Measurements from ENCODE around the gene MXI1.

MXI1 gene

DNA sequence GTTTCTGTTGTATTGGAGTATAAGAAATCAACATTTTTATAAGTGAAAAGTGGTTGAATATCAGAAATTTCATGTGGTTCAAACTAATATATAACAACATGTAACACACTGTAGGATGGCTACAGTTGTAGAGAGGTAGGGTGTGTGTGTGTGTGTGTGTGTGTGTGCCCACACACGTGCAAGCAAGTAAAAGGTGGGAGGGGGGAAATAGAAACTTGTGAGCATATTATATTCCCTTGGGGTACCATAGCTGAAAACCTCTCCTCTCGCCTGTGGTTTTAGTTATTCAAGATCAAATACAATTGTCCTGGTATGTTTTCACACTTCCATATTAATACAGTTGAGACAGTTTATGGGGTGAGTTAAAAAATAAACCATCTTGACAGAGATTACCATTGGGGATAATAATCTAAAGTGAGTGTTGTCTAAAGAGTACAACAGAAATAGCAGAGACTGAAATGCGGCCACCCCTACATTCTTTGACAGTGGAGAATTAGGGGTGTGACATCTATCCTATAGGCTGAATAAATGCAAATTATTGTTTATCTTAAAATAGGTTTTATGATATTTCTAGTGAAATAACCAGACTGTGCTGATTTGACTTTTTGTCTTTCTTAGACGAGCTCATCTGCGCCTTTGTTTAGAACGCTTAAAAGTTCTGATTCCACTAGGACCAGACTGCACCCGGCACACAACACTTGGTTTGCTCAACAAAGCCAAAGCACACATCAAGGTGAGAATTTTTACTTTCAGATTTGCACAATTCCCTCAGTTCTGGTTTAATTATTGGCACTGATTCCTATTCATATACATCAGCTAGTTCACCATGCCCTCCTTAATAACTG, 71.4 kb downstream of the MXI1 start:
- no peak for DNase-seq

DNA sequence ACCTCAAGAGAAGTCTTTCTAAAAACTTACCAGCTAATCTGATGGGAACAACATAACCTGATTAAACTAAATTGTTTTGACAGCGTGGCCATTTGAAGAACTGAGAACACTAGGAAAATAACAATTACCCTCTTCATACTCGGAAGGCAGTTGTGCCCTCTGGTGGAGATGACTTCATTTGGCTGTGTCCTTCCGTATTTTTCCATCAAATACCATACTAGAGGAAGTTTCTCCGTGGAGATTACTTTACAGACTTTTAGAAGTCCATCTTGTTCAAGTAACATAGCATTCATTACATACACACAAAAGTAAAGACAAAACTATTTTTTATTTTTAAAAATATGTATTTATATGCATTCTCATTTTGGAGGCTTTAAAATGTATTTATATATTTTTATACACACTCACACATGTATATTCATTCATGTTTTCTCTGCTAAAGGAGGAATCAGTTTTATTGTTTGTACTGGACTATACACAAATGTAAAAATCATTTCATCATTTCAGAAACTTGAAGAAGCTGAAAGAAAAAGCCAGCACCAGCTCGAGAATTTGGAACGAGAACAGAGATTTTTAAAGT, 72.1 kb downstream of the MXI1 start:
- DNase-seq, result peak; percentile 38

DNA sequence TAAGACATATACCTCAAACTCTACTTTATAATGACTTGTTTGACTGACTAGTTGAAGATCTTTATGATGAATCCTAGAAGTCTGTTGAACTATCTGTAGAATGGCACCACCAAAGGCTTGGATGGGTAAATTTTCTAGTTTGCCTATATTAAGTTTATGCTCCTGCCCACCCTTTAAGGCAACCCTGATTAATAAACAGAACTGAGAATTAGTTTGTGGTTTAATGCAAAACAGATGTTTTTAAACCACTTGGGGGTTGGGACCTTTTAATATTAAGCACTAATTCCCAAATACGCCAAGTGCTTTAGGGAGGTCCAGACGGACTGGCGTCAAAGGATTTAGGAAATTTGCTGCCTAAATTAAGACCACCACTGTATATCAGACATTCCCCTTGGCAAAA, 76.9 kb downstream of the MXI1 start:
- DNase-seq, result no peak

DNA sequence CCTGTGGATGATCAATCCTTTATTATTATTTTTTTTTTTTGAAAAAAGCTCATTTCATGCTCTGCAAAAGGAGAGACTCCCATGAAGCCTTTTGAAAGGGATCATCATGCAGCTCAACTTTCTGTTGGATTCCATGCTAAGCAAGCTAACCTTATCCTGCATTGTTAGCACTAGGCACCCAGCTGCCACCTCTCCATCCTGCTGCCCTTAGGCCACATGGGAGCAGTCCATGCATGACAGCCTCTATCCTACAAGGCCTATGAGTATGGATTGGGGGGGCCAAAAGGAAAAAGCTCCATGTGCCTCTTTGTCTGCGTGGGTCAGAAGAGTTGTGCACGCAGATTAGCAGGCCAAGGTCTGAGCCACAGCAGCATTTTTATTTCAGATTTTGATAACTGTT, 78.1 kb downstream of the MXI1 start:
- no peak for DNase-seq

DNA sequence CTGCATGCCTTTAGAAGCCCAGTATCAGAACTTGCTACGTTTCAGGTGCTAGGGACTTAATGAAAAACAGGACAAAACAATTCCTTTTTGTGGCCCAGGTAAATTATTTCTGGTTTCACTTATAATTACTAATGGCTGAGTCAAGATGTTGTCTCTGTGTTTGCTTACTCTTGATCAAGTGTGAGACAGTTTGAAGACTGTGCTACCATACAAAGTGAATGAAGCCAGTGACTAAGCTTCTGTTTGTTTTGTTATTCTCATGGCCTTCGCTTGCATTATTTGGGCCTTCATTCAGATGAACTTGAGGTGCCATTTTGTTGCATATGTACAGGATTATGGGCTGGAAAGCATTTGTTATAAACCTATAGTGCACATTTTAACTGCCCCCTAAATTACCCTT, 79.4 kb downstream of the MXI1 start:
- no peak for DNase-seq

DNA sequence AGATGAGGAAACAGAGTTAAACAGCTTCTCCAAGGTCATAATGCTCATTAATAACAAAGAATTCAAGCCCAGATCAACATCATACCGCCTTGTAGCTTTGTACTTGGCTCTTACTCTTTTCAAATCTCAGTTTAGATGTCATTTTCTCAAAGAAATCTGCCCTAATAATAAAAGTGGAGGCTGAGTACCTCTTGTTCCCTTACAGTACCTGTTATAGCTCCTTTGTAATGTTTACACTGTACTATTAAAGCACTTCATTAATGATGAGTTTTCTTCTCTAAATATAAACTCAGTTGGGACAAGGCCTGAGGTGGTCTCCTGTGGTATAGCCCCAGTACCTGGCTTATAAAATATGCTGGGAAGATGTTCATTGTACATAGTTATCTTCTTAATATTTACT, 89.6 kb downstream of the MXI1 start:
- no peak for DNase-seq

DNA sequence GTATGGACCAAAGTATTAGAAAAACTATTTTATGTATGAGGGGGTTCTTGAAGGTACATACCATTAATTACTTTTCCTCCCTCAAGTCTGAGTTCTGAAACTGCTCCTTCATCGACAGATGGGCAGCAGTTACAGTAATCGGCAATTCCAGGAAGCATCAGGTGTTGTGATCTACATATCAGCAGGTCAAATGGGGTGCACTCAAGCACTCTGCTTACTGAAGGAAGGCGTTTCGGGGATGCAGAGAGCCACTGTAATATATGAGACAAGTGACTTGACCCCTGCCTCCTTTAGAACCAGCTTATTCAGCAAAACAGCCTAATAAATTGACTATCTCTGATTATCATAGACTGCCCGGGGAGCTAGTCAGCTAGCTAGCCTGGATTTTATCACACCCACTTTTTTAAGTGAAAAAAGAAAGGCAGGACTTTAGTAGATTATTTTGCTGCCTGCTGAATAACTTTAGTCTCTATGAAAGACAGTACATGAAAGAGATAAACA, 93.1 kb downstream of the MXI1 start:
- no peak for DNase-seq

DNA sequence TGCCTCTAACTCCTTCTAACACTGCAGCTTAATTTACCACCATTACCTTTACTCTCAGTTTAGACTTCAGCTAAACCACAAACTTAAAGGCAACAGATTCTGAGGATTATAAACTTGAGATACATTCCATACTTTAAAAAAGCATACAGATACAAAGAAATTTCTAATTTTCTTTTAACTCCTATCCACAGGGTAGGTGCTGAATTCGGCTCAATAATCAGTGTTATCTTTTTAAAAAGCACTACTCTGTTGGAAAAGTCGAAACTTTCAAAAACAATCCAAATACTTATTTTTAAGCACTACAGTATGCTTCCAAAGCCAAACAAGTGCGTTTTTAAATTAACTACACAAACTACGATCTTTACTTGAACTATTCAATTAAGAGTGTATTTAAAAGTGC, 96.3 kb downstream of the MXI1 start:
- DNase-seq, result no peak

DNA sequence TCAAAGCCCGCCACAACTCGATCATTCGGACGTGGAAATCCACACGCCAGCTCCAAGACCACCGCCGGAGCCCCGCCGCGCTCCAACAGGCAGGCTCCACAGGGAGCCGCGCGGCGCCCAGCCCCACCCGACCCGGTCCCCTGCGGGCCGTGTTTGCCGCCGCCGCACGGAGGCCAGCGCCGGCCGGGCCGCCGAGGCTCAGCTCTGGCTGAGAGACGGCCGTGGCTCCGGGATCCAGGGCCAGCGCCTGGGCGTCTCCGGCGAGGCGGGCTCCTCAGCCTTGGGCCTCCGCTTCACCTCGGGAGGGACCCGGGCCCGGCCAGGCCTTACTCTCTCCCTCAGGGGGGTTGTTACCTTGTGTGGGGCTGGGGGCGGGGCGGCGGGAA, 97.0 kb downstream of the MXI1 start:
- no peak for DNase-seq

DNA sequence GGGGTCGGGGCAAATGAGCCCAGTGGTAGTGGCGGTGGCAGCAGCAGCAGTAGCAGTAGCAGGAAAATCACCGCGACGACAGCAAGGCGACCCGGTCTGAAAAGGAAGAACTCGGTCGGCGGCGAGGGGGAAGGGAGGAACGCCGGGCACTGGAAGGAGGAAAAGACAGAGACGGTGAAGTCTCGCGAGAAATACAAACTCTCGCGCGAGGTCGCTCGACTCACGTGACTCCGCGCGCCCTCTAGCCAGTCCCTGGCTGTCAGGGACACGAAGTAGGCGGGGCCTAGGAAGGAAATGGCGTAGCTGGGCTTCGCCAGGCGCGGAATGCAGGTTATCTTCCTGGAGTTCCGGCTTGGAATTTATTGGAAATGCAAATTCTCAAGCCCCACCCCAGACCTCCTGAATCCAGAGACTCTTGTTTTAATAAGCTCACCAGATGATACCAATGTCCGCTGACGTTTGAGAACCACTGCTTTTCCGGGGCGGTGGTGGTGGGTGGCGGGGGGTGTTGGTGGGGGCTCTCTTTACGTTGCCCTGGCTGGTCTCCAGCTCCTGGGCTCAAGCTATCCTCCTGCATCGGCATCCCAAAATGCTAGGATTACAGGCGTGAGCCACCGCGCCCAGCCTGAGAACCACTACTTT, 97.5 kb downstream of the MXI1 start, which contains the start of gene SMNDC1:
SMNDC1 (minus strand) TSS at position 141 of the 642 bp plus-strand sequence. CDS start 1,333 bp downstream, outside the sequence.
- peak; percentile 97 for DNase-seq

DNA sequence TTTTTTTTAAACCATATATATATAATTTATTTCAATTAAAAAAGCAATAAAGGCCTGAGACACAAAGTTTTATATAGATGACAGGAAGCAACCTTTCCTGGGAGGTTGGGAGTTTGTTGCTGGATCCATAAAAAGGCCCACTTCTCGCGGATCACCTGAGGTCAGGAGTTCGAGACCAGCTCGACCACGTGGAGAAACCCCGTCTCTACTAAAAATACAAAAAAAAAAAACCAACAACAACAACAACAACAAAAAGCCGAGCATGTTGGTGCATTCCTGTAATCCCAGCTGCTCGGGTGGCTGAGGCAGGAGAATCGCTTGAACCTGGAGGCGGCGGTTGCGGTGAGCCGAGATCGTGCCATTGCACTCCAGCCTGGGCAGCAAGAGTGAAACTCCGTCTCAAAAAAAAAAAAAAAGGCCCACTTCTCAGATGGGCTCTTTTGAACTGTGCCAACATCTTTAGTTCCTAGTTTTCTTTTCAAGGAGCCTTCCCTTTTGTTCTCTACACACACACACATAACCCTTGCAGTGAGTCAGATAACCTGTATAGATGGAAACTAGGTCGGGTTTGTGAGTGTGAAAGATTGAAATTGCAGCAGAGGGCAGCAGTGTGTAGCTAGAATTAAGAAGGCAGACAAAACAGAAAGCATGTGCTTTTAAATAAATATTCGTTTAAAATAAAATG, 98.5 kb downstream of the MXI1 start:
- DNase-seq, result peak; percentile 50

DNA sequence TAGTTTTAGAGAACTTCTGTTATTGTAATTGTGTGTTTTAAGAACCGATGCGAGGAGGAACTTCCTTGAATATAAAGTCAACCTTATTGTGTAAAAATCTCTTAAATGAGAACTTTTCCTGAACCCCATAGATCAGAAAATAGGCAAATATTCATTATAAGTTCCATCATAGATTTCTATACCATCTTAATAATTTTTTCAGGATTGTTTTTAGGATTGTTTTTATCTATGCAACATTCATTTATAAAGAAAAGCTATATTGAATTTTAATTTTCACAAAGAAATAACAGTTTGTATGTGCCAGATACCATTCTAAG, 99.0 kb downstream of the MXI1 start:
- DNase-seq, result no peak

DNA sequence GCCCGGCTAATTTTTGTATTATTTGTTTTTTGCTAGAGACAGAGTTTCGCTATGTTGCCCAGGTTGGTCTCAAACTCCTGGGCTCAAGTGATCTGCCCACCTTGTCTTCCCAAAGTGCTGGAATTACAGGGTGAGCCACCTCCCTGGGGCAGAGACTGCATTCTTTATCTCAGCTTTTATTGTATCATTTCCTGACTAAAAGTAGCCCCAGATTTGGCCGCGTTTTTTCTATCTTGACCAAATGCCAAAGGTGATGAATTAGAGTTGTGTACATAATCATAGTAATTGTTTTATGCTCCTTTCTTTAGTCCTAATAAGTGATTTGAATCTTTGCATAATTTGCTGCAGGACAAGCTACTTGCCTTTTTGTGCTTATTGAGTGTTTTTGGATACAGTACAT, 100.4 kb downstream of the MXI1 start:
- DNase-seq, result no peak

DNA sequence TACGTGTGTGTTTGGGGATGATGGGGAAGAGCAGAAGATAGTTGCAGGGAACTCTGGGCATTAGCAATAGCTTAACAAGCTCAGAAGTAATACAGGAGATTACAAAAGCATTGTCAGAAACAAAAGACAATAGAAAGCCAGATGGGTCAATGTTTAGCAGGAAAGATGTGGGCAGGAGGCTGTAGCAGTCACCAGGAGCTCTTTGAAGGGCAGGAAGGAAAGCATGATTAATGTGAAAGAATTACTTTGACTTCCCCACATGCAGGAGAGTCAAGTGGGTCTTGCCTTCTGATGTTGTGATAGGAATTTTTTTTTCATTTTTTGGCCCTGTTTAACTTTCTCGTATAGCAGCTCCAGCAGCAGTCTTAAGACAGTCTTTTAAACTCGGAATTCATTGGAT, 103.3 kb downstream of the MXI1 start:
- no peak for DNase-seq

DNA sequence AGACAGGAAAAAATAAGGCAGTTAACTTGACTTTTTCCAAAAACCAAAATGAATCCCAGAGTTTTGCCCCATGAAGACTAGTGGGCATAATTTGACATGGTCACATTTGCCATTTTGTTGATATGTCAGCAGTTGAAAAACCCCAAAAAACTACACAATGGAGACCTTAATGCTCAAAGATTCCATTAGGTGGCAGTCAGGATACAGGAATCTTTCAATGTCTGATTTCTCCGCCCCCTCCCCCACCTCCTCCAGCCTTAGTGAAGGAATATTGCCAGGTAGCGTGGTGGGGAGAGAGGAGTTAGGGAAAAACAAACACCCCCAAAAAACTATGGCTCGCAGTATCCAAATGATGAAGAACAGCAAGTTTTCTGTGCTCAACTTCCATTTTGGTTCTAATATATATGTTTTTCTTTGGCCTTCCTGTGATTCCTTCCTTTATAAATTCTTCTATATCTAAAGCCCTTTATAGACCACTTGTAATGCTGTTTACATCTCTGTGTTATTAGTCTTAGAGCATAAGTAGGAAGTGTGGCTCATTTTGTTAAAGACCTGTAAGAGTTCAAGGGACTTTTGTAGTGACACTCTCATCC, 104.0 kb downstream of the MXI1 start:
- peak; percentile 35 for DNase-seq

DNA sequence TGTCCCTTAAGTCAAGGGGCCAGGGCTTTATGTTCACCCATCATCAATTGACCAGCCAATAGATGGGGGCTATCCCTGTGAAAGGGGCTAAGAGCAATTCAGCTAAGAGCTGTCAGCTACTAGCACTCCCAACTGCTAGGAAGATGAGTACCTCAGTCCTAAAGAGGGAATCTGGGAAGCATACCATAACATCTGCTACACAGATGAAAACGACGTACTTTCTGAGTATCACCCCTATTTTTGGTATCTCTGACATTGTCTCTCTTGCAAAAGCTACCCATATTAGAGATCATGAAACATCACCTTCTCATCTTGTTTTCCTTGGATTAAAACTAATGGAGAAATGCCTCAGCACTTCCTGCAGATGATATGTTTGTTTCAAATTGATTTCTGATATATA, 104.8 kb downstream of the MXI1 start:
- no peak for DNase-seq

DNA sequence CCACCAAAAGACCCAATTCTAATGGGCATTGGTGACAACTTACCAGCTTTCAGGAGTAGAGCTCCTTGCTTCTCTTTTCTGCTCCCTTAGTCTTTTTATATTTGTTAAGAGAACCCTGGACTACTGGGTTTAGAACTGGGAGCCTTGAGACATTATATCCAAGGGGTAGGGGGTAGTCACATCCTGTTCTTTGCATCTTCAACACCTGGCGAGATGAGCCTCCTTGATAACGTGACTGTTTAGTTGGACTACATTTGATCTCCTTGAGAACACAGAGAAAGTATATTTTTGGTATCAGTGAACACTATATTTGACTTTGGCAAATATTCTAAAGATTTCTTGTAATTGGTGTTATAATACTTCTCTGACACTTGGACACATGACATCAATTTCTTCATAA, 106.3 kb downstream of the MXI1 start:
- DNase-seq, result no peak

DNA sequence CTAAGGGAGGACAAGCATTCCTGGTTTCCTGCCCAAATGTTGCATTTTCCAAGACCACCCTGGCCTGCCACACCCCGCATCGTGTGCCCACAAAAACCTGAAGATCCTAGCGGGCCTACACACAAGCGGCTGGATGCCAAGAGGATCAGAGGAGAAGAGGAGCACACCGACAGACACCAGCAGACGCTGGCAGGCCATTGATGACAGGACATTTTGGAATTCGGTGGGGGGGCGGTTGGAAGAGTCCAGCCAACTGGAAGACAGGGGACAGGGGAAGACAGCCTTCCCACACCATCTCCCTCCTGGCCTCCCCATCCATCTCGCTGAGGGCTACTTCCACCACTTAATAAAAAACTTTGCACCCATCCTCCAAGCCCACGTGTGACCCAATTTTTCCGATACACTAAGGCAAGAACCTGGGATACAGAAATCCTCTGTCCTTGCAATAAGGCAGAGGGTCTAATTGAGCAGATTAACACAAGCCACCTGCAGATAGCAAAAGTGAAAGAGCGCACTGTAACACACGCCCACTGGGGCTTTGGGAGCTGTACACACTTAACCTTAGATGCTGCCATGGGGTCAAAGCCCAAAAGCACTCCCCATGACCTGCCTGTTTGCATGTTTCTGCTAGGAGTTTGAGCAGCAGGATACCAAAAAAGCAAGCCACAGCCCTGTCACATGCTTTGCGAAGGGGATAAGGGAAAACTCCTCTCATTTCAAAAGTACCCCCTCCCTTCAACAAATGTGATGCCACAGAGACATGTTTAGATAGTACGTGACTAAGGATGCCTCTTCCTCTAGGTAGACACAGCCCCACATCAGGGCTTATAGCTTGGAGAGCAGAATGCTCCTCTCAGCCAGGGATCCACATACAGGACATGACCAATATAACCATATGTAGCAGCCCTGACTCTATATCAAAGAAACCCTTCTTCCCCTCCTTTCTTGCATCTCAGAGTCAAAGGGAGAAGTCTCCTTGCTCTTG, 110.8 kb downstream of the MXI1 start:
- no peak for DNase-seq

DNA sequence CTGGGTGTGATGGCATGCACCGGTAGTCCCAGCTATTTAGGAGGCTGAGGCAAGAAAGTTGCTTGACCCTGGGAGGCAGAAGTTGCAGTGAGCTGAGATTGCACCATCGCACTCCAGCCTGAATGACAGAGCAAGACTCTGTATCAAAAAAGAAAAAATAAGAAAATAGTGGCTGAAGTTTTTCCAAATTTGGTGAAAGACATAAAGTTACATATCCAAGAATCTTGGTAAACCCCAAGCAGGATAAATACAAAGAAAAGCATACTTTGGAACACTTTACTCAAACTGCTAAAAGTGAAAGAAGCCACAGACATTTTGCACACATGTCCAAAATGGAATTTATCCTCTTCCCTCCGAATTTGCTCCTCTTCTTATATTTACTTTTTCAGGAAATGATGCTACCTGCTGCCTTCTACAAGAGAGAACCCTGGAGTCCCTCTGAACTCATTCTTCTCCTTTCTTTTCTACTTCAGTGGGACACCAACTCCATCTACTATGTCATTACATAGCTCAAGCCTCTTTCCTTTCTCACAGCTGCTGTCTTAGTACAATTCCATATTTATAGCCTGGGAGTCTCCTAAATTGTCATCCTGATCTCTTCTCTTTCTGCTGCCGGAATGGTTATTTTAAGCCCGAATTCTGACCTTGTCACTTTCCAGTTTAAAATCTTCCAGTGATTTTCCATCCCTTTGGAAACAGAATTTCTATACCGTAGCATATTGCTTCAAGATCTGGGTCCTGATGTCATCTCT, 114.6 kb downstream of the MXI1 start:
- no peak for DNase-seq

DNA sequence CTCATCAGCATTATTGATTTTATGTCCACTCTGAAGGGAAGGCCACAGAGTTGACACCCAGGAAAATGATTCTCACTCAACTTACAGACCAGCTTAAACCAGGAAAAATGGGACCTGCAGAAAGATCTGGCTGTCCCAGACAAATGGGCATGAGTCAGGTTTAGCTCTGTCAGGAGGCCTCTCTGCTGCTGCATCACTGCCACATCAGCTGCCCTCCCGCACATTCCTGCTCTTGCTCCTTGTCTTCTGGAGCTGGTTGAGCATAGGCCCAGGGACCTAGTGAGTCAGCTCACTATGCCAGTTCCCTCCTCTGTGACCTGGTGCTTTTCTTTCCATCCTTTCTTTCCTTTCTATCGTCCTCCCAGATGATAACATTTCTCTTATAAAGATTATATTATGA, 116.1 kb downstream of the MXI1 start:
- no peak for DNase-seq

DNA sequence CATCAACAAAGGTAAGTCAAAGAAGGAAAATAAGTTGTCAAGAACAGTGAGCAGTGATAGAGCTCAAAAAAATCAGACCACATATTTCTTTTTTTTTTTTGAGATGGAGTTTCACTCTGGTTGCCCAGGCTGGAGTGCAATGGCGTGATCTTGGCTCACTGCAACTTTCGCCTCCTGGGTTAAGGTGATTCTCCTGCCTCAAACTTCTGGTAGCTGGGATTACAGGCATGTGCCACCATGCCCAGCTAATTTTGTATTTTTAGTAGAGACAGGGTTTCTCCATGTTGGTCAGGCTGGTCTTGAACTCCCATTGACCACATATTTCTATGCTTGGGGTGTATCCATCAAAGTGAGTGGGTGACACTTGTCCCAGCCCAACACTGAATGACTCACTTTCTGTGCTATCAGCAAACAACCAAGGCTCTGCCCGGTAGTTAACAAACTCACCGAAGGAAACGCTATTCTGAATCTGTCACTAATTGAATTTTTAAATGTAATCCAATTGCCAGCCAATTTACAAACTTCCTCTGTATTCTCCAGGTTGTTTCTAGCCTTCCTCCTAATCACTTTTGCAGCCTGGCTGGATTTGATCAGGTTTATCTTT, 116.9 kb downstream of the MXI1 start:
- no peak for DNase-seq
